Coronary artery (tissue), 2 donors: ENCODE data around the gene CLMP.

ENCODE experiments used
- DNase-seq: peaks from one replicate; pipeline ENCODE4 v3.0.0-alpha.2; 2017; ENCODE audit warnings: low spot score
- H3K27ac ChIP-seq, 2 donors: fragments of 200-600 bp; sonication (generic); one replicate each; pipeline ENCODE4 v1.5.1; 2016 to 2019
- H3K4me3 ChIP-seq: fragments of 200-600 bp; sonication (generic); 2 replicates; pipeline ENCODE4 v1.5.1; 2016; ENCODE audit warnings: mild to moderate bottlenecking, moderate library complexity
- TF ChIP-seq, protein P1 (sequence below): fragments of 200-600 bp; sonication (generic); IDR thresholded peaks from one replicate; pipeline ENCODE4 v1.5.1; 2019; ENCODE audit warnings: antibody characterized with exemption

The CLMP gene

DNA sequence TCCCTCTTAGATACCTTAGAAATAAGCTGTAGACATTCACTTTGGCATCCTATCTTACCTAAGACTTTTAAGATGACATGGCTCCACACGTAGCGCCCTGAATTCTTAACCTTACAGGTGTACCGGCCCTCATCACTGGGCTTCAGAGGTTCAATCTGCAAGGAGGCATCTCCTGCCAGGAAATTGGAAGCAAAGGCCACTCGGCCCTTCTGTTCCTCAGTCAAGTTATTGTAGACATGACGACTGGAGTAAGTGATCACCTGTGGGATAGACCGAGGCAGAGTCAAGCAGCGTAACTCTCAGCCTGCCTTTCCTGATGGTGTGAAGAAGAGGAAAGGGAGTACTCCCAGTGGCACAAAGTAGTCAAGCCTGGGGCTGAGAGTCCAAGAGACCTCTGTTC is 110.6 kb downstream of the CLMP start:
- H3K27ac ChIP-seq: no peak overlapping the region
- H3K4me3 ChIP-seq: no peak overlapping the region
- TF ChIP-seq, protein P1, sequence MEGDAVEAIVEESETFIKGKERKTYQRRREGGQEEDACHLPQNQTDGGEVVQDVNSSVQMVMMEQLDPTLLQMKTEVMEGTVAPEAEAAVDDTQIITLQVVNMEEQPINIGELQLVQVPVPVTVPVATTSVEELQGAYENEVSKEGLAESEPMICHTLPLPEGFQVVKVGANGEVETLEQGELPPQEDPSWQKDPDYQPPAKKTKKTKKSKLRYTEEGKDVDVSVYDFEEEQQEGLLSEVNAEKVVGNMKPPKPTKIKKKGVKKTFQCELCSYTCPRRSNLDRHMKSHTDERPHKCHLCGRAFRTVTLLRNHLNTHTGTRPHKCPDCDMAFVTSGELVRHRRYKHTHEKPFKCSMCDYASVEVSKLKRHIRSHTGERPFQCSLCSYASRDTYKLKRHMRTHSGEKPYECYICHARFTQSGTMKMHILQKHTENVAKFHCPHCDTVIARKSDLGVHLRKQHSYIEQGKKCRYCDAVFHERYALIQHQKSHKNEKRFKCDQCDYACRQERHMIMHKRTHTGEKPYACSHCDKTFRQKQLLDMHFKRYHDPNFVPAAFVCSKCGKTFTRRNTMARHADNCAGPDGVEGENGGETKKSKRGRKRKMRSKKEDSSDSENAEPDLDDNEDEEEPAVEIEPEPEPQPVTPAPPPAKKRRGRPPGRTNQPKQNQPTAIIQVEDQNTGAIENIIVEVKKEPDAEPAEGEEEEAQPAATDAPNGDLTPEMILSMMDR: no peak
- DNase-seq: no peak

DNA sequence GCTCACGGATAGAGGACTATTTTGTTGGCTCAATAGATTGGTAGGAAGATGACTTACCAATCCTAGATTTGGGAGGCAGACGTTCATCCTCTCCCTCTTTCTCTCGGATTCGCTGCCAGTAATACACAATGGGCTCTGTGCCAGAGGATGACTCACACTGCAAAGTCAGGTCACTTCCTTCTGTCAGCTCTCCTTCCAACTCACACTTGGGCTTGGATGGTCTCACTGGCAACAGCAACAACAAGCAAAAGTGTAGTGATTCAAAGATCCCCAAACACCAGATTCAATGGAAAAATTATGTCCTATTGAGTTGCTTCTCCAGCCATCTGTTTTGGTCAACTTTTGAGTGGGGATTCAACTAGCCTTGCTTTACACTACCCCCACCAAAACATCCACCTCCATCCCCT is 111.4 kb downstream of the CLMP start:
- peak overlapping the region in 1 of 2 donors; percentile 36 for H3K27ac ChIP-seq
- DNase-seq: peak; percentile 80
- TF ChIP-seq, protein P1: no peak
- no peak overlapping the region for H3K4me3 ChIP-seq

GRCh38 chr11:123082977-123083376 is 112.1 kb downstream of the CLMP start:
- no peak overlapping the region for H3K4me3 ChIP-seq
- peak overlapping the region in 1 of 2 donors; percentile 24 for H3K27ac ChIP-seq
- no peak for DNase-seq
- TF ChIP-seq, protein P1: no peak

GRCh38 chr11:123080015-123080414 is 115.0 kb downstream of the CLMP start:
- Histone ChIP-seq H3K27ac (no peak overlapping the region), H3K4me3 (no peak overlapping the region)
- TF ChIP-seq, protein P1: no peak
- DNase-seq: no peak

DNA sequence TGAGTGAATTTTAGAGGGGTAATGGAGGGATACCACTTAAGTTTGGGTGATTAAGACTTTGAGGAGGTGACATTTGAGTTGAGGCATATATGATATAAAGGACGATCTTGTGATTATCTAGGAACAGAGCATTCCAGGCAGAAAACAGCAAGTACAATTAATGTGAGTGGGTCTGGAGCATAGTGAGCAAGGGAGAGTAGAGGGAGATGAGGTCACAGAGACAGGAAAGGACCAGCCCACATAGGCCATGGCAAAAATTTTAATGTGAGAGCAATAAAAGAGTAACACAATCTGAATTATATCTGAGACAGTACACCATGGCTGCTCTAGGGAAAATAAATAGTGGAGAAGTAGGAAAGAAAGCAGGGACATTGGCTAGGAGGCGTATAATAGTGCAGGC is 118.6 kb downstream of the CLMP start:
- no peak overlapping the region for H3K4me3 ChIP-seq
- DNase-seq: no peak

DNA sequence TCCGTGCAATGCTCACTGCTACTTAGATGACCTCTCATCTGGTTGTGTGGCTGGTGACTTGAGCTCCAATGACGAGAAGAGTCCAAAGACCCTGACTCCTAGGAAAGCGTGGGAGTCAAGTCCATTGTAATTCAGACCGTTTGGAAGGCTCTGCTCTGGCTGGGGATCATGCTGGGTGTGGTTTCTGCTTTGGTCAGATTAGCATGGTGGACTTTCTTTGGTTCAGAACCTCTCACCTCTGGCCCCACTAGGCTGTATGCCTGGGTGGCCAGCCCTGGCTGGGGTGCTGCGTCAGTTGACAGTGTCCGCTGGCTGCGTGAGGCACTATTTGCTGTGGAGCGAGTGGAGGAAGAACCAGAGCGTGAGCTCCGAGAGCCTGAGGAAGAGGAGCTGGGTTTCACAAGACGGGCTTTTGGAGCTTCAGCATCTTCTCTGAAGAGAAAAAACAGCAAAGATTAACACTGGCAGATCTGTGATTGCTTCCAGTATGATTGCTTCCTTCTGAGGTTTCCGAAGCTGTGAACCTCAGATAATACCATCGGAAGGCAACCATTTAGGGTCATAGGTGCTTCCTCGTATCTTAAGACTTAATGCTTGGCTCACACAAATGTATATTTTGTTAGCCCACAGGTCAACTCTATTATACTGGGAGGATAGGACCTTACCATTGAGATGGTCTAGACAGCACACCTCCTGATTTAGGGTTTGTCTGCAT is 121.5 kb downstream of the CLMP start:
- H3K4me3 ChIP-seq: no peak overlapping the region
- TF ChIP-seq, protein P1: no peak
- DNase-seq: no peak

More for the DNA sequence above, 118.6 kb downstream of the CLMP start:
- TF ChIP-seq, protein P1: no peak
- no peak overlapping the region for H3K27ac ChIP-seq

GRCh38 chr11:123072762-123073161 is 122.3 kb downstream of the CLMP start:
- H3K4me3 ChIP-seq: no peak overlapping the region
- no peak overlapping the region for H3K27ac ChIP-seq
- no peak for DNase-seq
- TF ChIP-seq, protein P1: no peak

More for the DNA sequence above, 121.5 kb downstream of the CLMP start:
- H3K27ac ChIP-seq: no peak overlapping the region
